HPDE6-E6E7 (cell line): ENCODE results near the gene SIGLEC8.
"Not testable (repeated sequence)": the region's sequence is repeated elsewhere in the genome, so short reads cannot be mapped to it uniquely, and the experiment has no call there.

Source experiments
- DNase-seq: peaks from one replicate; pipeline ENCODE4 v3.0.0; 2011; ENCODE audit warnings: missing footprints; ENCODE audit errors: extremely low spot score

The SIGLEC8 gene

DNA sequence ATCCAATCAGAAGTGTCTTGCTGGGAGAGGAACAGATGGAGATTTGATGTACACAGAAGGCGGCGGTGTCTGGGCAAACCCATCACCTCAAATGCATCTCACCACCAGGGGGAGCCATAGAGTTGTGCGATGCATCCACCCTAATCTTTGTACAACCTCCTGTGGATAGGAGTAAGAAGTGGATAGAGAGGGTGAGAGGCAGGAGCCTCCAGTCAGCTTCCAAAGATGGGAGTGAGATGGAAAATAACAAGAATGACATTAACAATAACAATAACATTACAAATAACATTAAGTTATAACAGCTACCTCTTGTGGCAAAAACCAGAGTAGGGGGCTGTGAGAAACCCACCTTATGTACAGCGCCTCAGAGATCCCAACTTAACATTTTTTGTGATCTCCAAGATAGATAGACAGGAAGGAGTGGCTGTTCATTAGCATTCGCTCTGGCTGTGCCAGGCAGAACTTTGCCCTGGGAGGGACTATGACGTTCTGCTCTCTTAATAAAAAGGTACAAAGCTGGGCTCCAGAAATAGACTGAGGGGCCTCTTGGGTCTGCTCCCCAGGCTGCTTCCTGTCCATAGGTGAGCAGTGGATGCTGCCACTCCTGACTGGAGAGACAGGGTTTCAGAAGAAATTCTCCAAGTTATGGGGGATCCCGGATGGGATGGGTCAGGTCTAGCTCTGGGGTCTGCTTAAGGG, 14.9 kb upstream of the SIGLEC8 start:
- DNase-seq, result peak; percentile 40

DNA sequence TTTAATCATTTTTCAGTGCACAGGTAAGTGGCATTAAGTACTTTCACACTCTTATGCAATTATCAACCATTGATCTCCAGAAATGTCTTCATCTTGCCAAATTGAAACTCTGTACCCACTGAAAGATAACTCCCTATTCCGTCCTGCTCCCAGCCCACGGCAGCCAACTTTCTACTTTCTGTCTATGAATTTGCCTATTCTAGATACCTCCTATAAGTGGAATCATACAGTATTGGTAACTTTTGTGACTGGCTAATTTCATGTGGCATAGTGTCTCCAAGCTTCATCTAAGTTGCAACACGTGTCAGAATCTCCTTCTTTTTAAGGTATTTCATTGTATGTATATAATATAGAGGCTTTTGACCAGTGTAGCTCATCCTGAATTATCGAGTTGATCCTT, 14.4 kb upstream of the SIGLEC8 start:
- no peak for DNase-seq

DNA sequence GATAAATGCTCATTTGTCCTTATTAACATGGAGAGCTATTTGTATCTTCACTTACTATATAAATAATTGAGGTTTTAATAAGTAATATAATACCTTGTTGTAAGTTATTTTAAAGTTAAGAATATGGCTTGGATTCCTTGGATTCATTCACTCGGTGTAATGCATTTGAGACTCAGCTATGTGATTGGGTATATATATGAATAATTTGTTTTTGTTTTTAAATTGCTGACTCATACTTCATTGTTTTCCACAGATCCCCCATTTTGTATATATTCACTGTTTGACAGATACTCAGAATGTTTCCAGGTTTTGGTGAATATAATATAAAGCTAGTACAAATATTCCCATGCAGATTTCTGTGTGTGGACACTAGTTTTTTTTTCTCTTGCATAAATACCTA, 13.3 kb upstream of the SIGLEC8 start:
- no peak for DNase-seq

DNA sequence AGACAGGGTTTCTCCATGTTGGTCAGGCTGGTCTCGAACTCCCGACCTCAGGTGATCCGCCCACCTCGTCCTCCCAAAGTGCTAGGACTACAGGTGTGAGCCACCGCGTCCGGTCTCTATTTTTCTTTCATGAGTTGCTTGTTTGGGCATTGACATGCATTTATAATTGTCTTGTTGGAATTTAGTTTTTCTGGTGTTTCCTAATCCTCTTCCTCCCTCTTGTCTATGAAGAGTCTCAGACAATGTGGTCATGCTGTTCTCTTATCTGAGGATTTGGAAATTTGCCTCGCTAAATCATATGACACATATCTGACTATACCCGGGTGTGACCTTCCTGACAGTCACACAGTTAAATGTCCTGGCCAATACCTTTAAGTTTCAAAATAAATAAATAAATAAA, 12.7 kb upstream of the SIGLEC8 start:
- no peak for DNase-seq

DNA sequence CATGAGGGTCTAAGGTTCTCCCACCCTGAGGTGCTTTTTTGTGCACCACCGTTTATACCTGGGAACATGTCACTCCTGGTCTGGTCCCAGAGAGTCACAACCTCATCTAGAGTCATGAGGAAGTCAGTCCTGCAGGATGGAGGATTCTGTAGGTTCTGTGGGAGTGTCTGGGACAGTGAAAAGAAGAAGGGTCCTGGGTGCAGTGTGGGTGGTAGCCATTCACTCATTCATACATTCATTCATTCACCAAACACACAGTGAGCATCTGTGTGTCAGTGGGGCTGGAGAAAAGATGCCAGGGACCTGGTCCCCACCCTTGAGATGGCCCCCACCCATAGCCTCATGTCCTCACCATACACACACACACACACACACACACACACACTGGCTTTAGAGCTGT, 11.4 kb upstream of the SIGLEC8 start:
- DNase-seq, result no peak

DNA sequence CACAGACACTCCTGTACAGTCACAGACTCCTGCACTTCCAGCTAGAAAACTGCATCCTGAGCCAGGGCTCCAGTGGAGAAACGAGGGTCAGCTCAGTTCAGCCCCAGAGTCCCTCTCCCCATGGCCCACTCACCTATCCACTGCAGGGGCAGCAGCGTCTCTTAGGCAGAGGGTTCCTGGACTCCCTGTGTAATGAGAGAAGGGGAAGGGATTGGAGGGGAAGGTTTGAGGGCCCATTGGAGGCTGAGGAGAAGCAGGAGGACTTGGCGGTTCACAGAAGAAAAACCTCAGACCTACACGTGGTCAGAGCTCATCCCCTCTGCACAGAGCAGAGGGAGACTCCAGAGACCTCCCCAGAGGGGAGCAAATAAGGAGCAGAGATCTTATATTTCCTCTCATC, 10.9 kb upstream of the SIGLEC8 start:
- no peak for DNase-seq

DNA sequence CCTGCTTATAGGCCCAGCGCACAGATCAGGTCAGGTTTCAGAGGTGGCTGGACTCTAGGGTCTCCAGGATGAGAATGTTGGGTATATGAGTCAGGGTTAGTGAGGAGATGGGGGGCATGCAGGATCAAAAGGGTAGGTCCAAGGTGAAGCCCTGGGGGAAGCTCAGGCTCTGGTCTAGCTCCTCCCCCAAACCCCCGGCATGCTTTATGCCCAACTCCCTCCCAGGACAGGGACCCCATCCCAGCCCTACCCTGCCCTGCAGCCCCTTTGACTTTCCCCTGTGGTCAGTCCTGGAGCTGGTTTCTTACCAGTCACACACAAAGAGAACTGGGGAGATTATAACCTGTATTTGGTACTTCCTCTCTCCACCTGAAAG, 10.3 kb upstream of the SIGLEC8 start:
- DNase-seq, result no peak

DNA sequence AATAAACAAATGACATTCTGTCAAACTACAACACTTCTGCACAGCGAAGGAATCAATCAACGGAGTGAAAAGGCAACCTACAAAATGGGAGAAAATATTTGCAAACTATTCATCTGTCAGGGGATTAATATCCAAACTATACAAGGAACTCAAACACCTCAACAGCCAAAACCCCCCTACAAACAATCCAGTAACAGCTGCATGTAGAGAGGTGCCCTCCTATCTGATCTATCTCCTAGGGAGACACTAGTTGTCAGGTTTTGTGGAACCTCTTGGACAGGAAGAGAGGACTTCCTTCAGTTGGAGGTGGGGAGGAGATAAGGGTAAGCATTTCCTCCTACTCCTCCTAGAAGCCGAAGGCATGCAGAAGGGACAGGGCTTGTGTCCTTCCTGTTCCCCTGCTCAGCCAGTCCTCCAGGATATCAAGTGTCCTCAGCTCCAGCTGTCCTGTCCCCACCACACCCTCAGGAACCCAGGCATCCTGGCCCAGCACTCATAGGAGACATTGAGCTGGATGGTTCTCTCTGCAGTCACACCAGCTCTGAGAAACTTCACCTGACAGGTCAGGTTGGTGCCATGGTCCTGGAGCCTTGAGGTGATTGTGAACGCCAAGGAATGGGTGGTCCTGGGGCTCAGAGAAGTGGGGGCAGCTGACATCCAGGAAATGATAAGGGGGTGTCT, 9.8 kb upstream of the SIGLEC8 start:
- no peak for DNase-seq

DNA sequence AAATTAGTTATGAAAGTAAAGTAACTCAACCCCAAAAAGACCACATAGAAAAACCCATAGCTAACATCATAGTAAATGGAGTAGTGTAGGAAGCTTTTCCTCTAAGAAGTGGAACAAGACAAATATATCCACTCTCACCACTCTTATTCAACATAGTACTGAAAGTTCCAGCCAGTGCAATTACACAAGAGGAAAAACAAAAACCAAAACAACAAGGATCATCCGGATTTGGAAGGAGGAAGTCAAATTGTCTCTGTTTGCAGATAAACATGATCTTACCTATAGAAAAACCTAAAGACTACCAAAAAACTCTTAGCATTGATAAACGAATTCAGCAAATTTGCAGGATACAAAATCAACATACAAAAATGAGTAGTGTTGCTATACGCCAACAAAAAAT, 8.5 kb upstream of the SIGLEC8 start:
- no peak for DNase-seq

DNA sequence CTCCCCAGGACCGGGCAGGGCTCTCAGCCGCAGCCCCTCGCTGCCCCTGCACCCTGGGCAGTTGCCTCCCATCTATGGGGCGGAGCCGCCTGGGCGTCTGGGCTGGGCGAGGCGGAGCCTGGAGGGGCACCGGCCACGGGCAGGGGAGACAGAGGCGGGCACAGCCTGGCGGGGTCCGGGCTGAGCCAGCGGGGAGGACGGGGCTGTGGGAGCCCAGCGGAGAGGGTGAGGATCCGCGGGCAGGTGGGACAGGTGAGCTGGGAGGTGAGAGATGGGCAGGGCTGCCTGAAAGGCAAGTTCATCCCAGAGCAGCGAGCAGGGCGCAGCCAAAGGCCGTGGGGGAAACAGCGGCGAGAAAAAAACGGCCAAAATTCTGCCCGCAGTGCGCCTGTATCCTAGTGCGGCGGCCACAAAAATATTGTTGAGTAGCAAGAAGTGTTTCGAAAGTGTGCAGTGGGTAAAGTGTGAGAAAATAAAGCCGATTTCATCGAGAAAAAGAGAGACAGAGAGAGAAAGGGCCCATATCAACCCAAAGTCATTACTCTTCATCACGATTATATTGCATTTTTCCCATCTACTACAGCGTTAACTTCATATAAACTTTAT, 5.8 kb upstream of the SIGLEC8 start:
- DNase-seq, result not testable (repeated sequence)

DNA sequence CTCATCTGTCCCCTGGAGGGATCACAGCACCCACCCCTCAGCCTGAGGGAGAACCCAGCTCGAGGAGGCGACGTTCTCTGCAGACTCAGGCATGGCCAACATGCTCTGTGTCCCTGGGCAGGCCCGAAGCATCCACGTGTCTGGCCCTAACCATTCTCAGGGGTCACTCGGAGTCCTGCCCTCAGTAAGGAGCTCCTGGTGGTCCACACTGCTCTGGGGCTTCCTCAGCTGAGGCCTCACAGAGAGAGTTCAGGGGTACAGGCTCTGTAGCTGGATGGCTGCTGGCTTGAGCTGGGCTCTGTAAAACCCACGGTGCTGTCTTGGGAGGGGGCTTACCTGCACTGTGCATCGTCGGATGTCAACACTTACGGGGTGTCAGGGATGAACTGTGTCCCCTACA, 4.4 kb upstream of the SIGLEC8 start:
- DNase-seq, result no peak

DNA sequence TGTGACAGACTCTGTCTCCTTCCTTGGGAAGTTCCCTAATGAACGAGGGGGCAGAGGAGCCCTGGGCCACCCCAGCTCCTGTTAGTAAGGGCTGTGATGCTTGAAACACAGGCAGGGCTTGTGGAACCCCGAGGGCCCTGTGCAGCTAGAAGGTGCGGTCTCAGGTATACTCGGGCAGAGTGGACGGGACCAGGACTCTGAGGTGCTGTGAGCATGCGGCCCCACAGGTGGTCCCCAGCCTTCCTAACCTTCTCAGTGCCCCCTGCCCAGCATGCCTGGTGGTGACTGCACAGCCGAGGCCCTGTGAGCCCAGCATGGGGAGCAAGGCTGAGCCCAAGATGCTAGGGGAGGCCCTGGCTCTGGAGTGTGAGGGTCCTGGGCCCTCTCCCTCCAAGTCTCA, 4.0 kb upstream of the SIGLEC8 start:
- no peak for DNase-seq

DNA sequence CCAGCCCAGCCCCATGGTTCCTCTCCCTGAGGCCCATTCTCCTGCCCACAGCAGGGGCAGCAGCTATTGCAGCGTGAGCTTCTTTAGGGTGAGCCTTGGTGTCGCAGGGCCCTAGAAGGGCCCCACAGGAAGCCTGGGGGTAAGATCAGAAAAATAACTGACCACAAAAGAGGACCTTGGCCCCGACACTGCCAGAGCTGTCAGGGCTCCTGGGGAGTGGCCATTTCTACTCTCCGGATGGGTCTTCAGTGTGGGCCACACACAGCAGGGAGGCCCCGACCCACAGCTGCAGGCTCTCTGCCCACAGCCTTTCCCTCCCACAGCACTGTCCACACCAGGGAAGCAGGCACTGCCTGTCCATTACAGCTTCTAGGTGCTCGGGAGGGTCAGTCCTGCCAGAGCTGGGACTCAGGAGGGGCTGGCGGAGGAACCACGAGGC, 3.5 kb upstream of the SIGLEC8 start:
- DNase-seq, result no peak

DNA sequence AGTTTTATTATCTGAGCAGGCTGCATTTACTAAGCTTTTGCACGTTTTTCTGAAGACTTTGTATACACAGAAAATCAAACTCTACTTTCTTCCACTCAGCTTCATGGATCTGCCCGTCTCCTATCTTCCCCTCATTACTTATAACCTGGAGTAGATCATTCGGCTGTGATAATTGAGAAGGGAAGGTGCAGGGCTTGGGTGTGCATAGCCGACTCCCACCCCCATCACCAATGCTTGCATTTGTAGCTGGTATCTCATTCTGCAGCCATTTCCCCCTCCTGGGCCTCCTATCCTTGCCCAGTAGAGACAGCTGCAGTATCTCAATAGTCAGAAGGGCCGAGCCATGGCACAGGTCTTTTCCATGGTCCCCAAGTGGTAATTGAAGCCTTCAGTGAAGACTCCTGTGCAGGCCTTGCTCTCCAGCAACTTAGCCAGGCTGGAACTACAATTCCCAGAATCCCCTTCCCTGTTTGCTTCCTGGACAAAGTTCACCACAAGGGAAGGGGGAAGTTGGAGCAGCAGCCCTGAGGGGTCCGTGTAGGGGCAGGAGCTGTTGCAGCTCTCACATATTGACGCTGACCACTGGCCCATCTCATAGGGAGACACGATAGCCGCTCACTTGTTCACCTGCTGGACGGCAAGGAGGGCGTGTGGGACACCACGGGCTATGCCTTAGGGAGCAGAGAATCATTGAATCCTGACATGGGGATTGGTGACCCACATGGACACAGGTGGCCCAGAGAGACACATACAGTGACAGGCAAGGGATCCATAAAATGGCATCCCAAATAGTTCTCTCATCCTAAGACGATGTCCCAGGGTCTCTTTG, 2.1 kb upstream of the SIGLEC8 start:
- DNase-seq, result no peak

DNA sequence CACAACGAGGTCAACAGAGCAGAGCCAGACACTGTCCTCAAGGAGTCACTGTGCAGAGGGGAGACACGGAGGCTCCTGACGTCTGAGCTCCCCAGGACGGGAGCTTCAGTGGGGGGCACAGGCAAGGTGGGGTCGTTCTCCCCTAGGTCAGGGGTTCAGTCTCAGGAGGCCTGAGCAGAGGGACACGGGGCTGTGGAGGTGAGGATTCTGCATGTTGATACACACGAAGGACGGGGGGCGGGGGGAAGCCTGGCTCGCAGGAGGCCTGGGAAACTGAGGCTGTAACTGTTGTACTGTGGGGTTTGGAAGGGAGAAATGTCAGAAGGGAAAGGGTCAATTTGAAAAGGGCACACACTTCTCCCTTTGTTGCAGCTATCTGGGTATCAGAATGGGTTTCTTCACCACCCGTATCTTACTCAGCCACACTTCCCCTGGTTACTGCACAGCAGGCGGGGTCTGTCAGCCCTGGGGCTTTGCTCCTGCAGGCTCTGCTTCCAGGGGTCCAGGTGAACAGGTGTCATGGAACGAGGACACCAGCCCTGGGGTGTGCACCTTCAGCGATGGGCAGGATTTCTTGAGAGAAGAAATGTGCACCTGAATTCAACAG, 748 bp upstream of the SIGLEC8 start:
- no peak for DNase-seq

DNA sequence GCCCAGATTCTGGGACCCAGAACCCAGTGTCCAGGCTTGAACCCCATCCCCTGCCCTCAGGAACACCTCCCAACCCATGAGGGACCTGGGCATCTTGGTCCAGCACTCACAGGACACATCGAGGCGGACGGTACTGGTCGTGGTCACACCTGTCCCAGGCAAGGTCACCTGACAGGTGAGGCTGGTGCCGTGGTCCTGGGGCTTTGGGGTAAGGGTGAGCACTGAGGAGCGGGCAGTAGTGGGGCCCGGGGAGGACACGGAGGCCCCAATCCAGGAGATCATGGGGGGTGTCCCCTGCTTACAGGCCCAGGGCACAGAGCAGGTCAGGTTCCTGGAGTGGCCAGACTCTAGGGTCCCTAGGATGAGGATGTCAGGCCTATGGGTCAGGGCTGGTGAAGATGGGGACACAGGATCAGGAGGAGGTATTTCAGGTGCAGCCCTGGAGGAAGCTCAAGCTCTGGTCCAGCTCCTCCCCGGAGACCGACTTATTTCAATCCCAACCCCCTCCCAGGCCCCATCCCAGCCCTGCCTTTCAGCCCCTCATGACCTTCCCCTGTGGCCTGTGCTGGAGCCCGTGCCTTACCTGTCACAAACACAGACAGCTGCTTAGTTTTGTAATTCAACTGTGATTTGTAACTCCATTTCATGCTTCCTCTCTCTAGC, 772 bp downstream of the SIGLEC8 start:
- no peak for DNase-seq

DNA sequence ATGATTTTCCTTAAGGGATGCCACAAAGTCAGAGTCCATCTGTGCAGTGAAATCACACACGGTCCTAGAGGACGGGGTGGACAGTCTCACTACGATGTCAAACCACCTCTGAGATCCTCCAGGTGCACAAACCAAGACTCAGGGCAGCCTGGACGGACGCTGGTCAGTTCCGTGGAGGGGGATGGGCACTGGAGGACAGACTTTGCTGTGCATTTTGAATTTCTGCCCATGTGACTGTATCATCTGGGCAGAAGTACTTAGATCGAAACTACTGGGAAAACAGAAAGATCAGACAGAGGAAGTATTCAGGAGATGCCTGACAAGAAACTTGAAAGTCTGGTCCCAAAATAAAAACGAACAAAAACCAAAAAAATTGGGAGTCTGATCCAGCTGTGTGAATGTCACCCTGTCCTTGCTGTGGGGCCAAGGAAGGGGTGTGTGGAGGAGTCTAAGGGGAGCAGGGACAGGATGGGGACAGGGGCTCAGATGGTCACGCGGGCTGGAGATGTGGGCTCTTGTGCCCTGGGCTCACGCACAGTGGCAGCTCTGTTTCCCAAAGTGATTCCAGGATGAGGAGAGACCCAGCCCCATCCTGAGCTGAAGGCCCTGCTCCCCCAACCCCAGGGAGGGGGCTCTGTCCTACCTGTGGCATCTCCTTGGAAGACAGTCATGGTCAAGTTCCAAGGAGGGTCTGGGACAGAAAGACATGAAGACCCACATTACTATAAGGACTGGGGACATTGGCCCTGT, 1.5 kb downstream of the SIGLEC8 start:
- no peak for DNase-seq

DNA sequence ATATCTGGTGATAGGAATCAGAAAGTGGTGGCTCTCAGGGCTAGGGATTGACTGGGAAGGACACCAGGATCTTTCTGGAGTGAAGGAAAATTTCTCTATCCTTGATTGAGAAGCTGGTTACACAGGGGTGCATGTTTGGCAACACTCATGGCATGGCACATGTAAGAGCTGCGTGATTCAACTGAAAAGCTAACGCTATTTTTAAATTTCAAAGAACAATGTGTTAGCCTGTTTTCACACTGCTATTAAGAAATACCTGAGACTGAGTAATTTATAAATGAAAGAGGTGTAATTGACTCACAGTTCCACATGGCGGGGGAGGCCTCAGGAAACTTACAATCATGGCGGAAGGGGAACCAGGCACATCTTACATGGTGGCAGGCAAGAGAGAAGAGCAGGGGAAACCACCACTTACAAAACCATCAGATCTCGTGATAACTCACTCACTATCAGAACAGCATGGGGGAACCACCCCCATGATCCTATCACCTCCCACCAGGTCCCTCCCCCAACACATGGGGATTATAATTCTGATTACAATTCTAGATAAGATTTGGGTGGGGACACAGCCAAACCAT, 7.4 kb downstream of the SIGLEC8 start:
- DNase-seq, result no peak

DNA sequence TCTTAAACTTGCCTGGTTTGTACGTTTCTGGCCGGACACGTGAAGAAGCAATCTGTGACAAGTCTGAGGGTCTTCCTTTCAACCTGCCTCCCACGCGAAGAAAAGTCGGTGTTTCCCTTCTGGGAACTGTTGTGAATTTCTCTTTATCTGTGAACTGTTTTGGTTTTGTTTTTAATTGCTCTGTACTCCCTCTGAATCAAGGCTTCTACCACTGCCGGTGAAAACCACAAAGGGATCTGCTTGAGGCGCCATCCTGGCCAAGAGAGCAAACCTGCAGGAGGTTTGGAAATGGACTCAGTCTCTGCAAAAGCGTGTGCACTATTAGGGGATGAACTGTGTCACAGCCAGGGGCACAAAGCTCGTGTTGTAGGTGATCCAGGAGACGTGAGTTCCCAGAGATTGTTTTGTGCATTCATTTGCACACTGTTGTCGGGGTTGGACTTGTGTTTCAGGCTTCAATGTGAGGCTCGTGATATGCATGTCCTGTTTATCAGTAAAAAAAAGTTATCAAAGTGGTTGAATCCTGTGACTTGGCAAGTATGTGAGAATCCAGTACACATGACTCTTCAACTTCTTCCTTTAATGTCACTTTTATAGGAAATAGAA, 9.7 kb downstream of the SIGLEC8 start:
- no peak for DNase-seq

DNA sequence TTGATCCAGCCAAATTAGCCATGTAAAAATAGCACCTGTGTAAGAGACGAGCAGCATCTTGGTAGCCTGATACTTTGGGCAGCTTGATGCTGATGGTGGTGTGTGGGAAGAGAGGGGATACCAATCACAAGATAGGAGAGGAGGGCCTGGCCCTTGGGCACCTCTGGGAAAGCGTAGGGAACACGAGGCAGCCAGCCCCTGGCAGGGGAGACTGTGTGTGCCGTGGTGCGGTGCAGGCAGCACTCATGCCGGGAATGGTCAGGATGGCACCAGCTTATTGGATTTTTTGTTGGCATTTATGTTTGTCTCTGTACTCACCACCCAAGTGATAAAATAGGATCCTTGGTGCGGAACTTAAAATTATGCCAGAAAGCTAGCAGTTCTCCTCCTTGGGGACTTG, 10.2 kb downstream of the SIGLEC8 start:
- DNase-seq, result no peak
